Common myeloid progenitor, CD34-positive (primary cell): ENCODE data around the gene HYCC1.

Experiments
- CTCF ChIA-PET: fragments of 350-600 bp; sonication (Branson Sonifier 250); formaldehyde crosslinking; loops from one replicate; lab custom pipeline; 2021; ENCODE audit warnings: antibody characterized with exemption; lab: Charles Lee
- POLR2A ChIA-PET: fragments of 350-600 bp; sonication (Branson Sonifier 250); formaldehyde crosslinking; loops from one replicate; lab custom pipeline; 2021; ENCODE audit warnings: antibody characterized with exemption; lab: Charles Lee
- DNase-seq, 3 donors: peaks; one replicate each; pipeline versions ENCODE4 v3.0.0 to v3.0.0-alpha.2; 2013
- H3K27ac ChIP-seq, 2 experiments: 1 replicate in 1 of 2; 2 replicates in 1 of 2; pipeline ENCODE4 v1.7.0; 2013; ENCODE audit warnings: inconsistent platforms in 2 of 2, low read length in 2 of 2, mild to moderate bottlenecking in 2 of 2, low read depth in 1 of 2, moderate library complexity in 1 of 2; ENCODE audit not compliant: severe bottlenecking in 2 of 2, insufficient read depth in 1 of 2, poor library complexity in 1 of 2
- H3K27me3 ChIP-seq, 5 experiments: replicated peaks in 2 of 5; 1 replicate in 3 of 5; 2 replicates in 2 of 5; pipeline versions ENCODE4 v1.6.1 to v1.7.0; 2013; ENCODE audit warnings: low read length in 4 of 5, mild to moderate bottlenecking in 2 of 5, moderate library complexity in 2 of 5, inconsistent platforms in 1 of 5; ENCODE audit not compliant: insufficient read depth in 5 of 5, control insufficient read depth in 4 of 5
- H3K36me3 ChIP-seq, 4 experiments: 1 replicate in 2 of 4; 2 replicates in 2 of 4; pipeline versions ENCODE4 v1.6.1 to v1.7.0; 2013; ENCODE audit warnings: low read length in 3 of 4, control low read depth in 1 of 4, mild to moderate bottlenecking in 1 of 4; ENCODE audit not compliant: control insufficient read depth in 4 of 4, insufficient read depth in 4 of 4
- H3K4me1 ChIP-seq, 4 experiments: 1 replicate in 3 of 4; 2 replicates in 1 of 4; pipeline versions ENCODE4 v1.6.1 to v1.7.1; 2013; ENCODE audit warnings: low read length in 3 of 4, mild to moderate bottlenecking in 3 of 4, control low read depth in 1 of 4, inconsistent platforms in 1 of 4, moderate library complexity in 1 of 4; ENCODE audit not compliant: control insufficient read depth in 4 of 4, insufficient read depth in 4 of 4; ENCODE audit errors: control extremely low read depth in 1 of 4
- H3K4me3 ChIP-seq, 7 experiments: 1 replicate in 4 of 7; 2 replicates in 3 of 7; pipeline versions ENCODE4 v1.5.1 to v1.7.0; 2013; ENCODE audit warnings: mild to moderate bottlenecking in 7 of 7, low read length in 6 of 7, moderate library complexity in 6 of 7, inconsistent platforms in 2 of 7, low read depth in 2 of 7, control low read depth in 1 of 7; ENCODE audit not compliant: insufficient read depth in 4 of 7, control insufficient read depth in 1 of 7; ENCODE audit errors: extremely low read depth in 1 of 7
- H3K9me3 ChIP-seq, 5 experiments: 1 replicate in 4 of 5; 2 replicates in 1 of 5; pipeline versions ENCODE4 v1.6.1 to v1.7.1; 2013; ENCODE audit warnings: low read length in 4 of 5, mild to moderate bottlenecking in 2 of 5, inconsistent platforms in 1 of 5, low read depth in 1 of 5, moderate library complexity in 1 of 5; ENCODE audit not compliant: control insufficient read depth in 4 of 5, insufficient read depth in 2 of 5; ENCODE audit errors: control extremely low read depth in 1 of 5
- WGBS: methylation state at CpG from one replicate; pipeline ENCODE4 v1.1.5; 2013; ENCODE audit not compliant: insufficient coverage; 5-methylcytosine and 5-hydroxymethylcytosine counted together

Gene HYCC1

DNA sequence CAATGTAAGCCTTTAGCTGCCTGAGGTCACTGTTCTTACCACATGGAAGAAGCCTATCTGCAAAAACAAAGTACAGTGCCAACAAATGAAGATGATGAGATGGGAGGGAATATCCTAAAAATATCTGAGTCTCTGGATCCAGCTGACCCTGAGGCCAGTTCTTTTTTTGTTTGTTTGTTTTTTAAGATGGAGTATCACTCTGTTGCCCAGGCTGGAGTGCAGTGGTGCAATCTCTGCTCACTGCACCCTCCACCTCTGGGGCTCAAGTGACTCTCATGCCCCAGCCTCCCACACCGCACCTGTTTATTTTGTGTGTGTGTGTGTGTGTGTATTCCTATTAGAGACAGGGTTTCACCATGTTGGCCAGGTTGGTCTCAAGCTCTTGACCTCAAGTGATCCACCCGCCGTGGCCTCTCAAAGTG lies 44.9 kb downstream of the HYCC1 start:
- Histone ChIP-seq H3K27ac (no peak overlapping the region), H3K4me1 (no peaks in the 10 kb centered on the region), H3K9me3 (no peaks in the 10 kb centered on the region), H3K27me3 (no peaks in the 10 kb centered on the region), H3K36me3 (peaks cover 0 to 15% (median 3%) of the 10 kb centered on the region in 4 experiments), H3K4me3 (no peak overlapping the region)
- ChIA-PET CTCF (no interaction called here), POLR2A (interaction anchor here (0.8 kb wide), 1 partner anchor 13 kb away, joined by 4 read pairs; no protein-coding TSS in a partner anchor)
- DNase-seq, result no peak
- no CpG with 5 or more reads among the region's 3 CpGs for WGBS
